GM21526 (cell line): ENCODE measurements around the gene WDR6.
"Not testable (repeated sequence)": the region's sequence is repeated elsewhere in the genome, so short reads cannot be mapped to it uniquely, and the experiment has no call there.

Source experiments
- ATAC-seq: cut with Tn5 transposase; IDR thresholded peaks from one replicate; pipeline ENCODE4 v1.9.1; 2021; ENCODE audit warnings: moderate library complexity; ENCODE audit not compliant: unreplicated experiment, low FRiP score

Gene WDR6

GRCh38 chr3:48991851-48992545 is 15.2 kb upstream of the WDR6 start:
- ATAC-seq = no peak

- ATAC-seq = no peak
Observed at GRCh38 chr3:48993834-48994233, 13.4 kb upstream of the WDR6 start.

GRCh38 chr3:48996640-48997039 is 10.6 kb upstream of the WDR6 start:
- ATAC-seq = no peak

- no peak for ATAC-seq
Observed at GRCh38 chr3:48997102-48997635, 10.0 kb upstream of the WDR6 start.

- ATAC-seq = no peak
Observed at GRCh38 chr3:48997714-48998637, 9.2 kb upstream of the WDR6 start.

GRCh38 chr3:48999085-48999858 is 7.9 kb upstream of the WDR6 start:
- no peak for ATAC-seq

GRCh38 chr3:49001155-49001554 is 6.0 kb upstream of the WDR6 start:
- ATAC-seq = no peak

GRCh38 chr3:49004352-49005302 is 2.6 kb upstream of the WDR6 start:
- no peak for ATAC-seq

GRCh38 chr3:49005303-49005680 is 1.9 kb upstream of the WDR6 start:
- no peak for ATAC-seq

GRCh38 chr3:49005998-49006397 is 1.2 kb upstream of the WDR6 start:
- ATAC-seq = no peak

GRCh38 chr3:49006408-49007067 is 653 bp upstream of the WDR6 start:
- ATAC-seq = peak; percentile 3

GRCh38 chr3:49007771-49008528 is 759 bp downstream of the WDR6 start:
- peak; percentile 21 for ATAC-seq

GRCh38 chr3:49008627-49009026 is 1.4 kb downstream of the WDR6 start:
- ATAC-seq = not testable (repeated sequence)

- ATAC-seq = no peak
Observed at GRCh38 chr3:49009396-49009795, 2.2 kb downstream of the WDR6 start.

- ATAC-seq = no peak
Observed at GRCh38 chr3:49012441-49013017, 5.3 kb downstream of the WDR6 start.

- no peak for ATAC-seq
Observed at GRCh38 chr3:49013113-49013737, 6.0 kb downstream of the WDR6 start.

- no peak for ATAC-seq
Observed at GRCh38 chr3:49013738-49014660, 6.8 kb downstream of the WDR6 start.
